GM19467 (cell line): ENCODE results near the gene TFF1.

ENCODE experiments used
- ATAC-seq: cut with Tn5 transposase; IDR thresholded peaks from one replicate; pipeline ENCODE4 v1.9.1; 2021; ENCODE audit warnings: mild to moderate bottlenecking, moderate library complexity; ENCODE audit not compliant: unreplicated experiment

TFF1 gene

DNA sequence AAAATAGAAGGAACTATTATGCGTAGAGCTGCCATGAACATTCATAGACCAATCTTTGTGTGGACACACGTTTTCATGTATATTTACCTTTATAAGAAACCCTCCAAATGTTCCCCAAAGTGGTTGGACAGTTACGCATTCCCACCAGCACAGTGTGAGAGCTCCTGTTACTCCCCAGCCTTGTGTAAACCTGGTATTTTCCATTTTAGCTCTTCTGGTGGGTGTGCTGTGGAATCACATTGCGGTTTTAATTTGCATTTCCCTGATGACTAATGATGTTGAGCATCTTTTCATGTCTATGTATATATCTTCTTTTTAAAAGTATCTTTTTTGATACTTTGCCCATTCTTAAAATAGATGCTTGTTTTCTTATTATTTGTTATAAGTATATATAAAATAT, 34.2 kb upstream of the TFF1 start:
- ATAC-seq: no peak

DNA sequence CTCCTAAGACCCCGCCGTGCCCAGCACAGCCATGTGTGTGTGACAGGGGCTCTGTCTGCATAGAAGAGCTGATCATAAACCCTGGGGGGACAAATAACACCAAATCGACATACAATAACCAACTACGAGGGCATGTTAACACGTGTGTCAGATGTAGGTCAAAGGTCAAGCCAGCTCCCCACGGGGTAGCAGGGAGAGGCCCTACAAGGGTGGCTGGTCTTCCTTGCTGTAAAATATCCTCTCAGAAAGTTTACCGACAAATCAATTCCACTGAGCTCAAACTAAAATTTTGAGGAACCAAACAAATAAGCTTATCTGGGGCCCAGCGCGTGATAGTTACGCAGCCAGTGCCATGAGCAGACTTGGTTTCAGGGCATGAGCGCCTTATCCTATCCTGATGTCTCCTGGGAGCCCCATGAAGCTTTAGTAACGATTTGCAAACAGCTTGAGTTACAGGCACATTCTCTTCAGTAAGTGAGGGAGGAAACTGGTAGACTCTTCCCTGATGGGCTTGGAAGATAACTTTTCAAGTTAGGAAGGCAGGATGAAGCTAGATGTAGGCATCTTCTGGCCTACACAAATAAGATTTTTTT, 32.2 kb upstream of the TFF1 start:
- no peak for ATAC-seq

DNA sequence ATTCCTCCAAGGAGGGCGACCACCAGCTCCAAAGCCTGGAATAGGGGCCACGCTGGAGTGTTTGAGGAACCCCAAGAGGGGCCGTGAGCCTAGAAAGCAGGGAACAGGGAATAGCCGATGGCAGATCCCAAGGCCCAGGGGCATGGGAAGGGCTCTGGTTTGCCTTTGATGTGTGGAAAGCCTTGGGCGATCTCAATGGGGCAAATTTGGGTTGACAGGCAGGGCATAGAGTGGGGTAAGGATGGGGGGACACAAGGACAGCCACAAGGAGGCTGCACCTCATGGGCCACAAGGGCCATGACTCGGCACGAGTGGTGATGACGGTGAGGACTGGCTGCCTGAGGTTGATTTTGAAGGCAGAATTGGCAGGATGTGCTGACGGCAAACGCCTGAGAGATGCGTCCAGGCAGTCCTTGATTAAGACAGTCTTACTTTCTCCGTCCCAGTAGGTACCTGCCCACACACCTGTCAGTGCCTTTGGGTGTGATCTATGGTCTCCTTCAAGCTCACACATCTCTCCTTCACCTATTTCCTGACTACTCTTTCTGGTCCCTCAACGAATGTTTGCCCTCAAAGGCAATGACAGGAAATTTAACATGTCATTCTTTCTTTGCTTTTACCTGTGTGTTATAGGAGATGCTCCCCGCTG, 31.5 kb upstream of the TFF1 start:
- no peak for ATAC-seq

DNA sequence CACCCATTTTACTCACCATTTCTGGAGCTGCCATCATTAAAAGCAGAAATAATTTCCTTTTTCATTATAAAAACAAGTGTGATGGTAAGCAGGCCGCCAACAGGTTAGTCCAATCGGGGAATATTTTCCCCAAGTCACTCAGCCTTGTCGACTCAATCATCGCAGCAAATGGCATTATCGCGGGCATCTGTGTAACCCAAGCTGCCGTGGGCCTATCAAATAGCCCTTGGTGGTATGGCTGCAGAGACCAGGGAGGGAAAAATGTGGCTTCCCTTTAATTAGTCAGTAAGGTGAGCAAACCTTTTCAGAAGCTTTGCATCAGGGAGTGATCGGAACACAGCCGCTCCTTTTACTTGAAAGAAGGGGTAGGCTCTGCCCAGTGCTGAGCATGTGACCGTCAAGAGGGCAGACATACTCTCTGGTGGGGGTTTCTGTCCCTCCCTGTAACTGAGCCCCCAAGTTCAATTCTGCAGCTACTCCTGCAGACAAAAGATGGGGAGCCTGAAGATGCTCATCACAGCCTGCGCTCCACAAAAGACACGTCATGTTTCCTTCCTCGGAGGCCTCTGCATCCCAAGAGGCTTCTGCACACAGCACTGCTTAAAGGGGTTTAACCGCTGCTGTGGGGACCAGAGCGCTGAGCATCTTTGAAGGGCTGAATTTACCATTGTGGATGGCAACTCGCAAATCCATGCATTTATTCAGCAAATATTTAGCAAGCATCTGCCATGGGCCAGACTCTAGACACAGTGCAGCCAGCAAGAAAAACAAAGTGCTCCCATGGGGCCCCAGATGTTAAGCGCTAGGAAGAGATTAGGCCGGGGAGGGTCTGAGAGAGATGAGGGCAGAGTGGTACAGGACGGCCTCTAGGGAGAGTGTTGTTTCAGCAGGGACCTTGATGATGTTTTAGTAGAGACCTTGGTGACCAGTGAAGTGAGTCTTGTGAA, 30.7 kb upstream of the TFF1 start:
- ATAC-seq: no peak

DNA sequence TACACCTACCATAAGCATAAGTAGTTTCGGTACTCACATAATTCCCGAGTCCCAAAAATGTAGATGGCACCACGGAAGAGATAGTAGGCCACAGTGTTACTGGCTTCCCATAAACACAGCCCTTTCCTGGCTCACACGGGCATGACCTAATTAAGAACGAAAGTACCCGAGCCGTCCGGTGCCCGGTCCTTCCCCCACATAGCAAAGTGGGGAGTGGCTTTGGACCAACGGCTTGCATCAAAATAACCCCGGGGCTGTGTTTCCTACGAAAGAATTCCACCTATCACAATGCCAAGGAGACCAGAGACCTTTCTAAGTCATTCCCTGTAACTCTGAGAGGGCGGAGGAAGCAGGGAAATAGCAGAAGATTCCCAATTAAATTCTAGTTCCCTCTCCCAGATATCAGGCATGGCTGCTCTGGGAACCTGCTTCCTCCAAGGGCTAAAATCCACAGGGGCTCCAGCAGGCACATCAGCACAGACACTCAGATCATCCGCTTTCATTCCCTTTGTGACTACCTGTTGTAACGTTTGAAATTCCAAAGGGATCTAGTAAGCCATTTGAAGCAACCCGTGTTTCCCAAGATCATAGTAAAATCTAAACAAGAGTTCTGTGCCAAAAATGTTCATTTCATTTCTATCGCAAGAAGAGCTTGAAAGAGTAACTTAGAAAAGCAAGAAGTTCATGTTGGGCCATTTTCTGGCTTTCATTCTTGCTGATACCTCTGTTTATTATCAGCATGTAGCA, 29.7 kb upstream of the TFF1 start, which contains the start of gene TMPRSS3:
TSS of gene TMPRSS3 (minus strand) at position 148 of the 747 bp plus-strand sequence. CDS start 635 bp downstream, outside the sequence.
- ATAC-seq: no peak

DNA sequence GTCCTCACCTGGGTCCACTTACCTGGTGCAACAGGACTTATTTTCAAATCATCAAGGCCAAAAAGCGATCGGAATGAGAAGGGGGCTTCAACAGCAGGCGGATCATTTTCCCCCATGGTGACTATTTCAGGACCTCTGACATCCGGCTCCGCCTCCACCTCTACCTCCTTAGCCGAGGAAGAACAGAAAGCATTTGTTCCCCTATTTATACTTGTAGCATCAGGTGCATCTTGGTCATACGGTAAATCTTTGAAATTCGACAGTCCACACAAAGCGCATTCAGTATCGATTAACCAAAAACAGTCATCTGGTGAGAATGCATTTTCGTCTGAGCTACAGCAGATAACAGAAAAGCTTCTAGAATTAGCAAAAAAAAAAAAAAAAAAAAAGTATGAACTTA, 29.0 kb upstream of the TFF1 start:
- no peak for ATAC-seq

DNA sequence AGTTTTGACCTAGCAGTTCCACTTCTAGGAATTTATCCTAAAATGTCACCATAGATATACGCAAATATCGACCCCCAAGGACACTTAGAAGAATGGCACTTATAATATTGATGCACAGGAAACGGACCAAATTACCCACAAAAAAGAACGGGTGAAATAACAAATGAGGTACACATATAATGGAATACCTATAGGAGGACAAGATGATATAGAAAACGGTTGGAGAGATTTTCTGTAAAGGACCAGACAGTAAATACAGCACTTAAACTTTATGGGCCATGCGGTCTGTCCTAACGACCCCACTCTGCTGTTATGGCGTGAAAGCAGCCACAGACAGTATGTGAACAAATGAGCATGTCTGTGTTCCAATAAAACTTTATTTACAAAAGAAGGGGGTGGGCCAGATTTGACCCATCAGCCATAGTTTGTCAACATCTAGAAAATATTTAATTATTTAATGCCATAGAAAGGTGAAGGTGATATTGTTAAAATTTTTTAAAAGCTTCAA, 27.2 kb upstream of the TFF1 start:
- no peak for ATAC-seq

DNA sequence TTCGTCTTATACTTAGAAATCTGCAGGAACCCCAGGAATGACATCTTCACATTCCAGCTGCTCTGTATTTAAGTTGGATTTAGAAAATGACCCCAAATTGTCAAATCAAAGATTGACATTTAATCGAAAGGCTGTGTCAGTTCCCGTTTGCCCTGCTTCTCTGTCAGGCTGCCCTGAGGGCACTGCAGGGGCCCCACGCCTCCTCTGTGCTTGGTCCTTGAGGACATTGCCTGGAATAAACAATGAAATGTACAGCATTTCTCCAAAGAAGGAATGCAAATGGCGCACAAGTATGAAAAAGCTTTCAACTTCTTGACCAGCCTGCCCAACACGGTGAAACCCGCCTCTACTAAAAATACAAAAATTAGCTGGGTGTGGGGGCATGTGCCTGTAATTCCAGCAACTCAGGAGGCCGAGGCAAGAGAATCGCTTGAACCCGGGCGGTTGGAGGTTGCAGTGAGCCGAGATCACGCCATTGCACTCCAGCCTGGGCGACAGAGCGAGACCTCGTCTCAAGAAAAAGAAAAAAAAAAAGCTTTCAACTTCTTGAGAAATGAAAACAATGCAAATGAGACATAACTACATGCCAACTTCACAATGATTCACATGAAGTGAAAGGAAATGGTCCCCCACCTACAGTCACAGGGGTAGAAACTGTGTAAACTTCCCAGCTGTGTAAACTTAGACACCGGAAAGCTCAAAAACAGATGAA, 26.6 kb upstream of the TFF1 start:
- ATAC-seq: no peak

DNA sequence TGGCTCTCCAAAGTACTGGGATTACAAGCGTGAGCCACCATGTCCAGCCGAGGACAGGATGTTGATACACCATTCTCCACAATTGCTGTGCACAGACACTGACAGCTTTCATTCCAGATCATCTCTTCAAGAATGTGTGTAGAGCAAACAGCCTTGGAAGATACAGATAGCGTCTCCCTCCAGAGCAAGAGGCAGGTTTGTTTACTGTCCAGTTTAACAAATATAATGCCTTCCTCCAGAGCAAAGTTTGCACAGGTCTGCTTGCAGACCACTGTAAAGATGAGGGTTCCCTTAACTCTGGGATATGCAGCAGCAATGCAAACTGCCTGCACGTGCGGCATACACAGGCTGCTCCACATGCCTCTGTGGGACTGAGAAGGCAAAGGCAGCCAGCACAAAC, 25.0 kb upstream of the TFF1 start:
- ATAC-seq: no peak

DNA sequence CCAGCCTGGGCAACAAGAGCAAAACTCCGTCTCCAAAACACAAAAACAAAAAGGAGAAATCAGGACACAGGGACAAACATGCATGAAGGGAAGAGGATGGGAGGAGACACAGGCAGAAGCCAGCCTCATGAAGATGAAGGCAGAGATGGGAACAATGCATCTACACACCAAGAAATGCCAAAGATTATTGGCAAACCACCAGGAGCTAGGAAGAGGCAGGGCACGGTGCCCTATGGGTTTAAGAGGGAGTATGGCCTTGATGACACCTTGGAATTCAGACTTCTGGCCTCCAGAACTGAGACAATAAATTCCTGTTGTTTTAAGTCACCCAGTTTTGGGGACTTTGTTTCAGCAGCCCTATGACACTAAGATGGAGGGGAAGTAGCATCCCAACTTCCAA, 24.4 kb upstream of the TFF1 start:
- no peak for ATAC-seq

DNA sequence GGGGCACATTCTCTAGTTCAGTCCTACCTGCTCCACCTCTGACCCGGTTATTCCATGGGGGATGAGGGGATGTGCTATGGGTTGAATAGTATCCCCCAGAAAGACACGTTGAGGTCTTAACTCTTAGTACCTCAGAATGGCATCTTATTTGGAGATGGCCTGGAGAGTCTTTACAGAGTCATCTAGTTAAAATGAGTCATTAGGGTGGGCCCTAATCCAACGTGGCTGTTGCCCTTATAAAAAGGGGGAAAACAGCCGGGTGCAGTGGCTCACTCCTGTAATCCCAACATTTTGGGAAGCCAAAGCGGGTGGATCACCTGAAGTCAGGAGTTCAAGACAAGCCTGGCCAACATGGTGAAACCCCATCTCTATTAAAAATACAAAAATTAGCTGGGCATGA, 23.9 kb upstream of the TFF1 start:
- ATAC-seq: no peak

DNA sequence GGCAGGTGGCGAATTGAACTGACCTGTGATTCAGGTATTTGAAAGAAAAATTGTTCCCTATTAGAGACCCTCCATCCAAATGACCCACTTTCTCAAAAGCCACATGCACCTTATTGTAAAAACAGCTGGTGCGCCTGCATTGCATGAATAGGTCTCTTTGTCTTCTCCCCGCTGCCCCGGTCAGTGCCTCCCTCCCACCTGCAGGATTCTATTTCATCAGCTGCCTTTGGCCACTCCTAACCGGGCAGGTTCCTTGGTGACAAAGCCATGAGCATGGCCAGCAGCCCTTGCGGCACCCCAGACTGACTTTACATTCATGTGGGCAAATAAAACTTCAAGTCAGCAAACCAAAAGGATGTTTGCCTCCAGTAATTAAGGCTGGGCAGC, 23.1 kb upstream of the TFF1 start:
- no peak for ATAC-seq

DNA sequence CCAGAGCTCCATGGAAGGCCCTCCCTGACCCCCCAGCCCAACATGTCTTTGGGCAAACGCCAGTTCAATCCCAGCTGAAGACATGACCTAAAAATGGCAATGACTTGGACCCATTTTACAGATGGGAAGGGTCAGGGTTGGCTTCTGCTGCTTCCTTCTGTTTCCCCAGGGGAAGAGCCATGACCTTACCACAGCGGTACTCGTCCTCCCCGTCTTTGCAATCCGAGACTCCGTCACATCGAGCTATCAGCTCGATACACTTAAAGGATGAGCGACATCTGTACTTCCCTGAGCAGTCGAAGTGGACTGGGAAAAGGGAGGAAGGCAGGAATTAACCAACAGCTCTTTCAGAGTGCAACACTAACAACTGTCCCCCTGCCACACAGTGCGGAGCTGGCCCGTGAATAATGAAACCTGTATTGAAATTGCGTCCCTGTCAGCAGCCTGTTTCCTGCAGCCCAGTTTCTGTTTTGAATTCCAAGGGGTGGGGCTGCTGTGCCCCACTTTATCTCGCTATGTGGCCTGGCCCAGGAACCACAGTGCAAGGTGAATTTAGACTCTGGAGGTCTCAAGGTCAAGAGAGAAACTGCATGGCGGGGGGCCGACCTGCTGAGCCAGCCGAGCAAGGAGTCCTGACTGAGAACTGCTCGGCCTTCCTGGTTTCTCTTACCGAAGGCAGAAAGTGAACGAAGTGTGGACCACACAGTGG, 22.6 kb upstream of the TFF1 start:
- ATAC-seq: no peak

DNA sequence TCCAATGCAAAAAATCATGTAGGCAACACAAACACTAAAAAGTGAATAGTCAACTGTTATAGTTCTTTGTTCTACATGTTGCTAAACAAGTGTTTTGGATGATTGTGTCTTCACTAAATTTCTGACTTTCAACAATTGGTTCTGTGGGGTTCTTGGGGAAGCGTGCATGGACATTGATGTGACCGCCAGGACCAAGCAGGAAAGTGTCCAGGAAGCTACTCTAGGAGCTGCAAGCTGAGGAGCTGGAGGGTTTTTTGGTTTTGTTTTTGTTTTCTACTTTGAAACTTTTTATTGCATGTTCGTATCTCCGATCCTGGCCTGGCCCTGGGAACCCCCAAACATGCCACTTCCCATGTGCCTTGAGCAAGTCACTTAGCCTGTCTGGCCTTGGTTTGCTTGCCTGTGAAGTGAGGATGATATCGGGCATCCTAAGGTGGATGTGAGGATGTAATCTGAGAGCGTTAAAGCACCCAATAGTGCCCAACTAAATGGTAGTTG, 21.6 kb upstream of the TFF1 start:
- ATAC-seq: no peak

DNA sequence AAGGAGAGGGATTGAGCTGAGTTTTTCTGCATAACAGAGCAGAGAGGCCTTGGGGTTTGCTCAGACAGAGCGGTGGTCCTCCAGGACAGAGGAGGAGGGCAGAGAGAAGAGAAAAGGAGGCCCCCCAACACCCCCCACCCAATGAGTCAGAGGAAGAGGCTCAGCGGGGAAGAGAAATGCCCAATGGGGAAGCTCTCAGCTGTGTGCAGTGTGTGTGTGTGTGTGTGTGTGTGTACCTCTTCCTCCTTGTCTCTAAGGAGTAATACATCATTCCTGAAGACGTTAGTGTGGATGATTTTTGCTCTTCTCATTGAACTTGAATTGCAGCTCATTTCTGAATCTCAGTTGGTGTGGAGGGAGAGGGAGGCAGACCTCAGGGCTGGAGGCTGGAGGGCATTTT, 20.8 kb upstream of the TFF1 start:
- ATAC-seq: no peak

DNA sequence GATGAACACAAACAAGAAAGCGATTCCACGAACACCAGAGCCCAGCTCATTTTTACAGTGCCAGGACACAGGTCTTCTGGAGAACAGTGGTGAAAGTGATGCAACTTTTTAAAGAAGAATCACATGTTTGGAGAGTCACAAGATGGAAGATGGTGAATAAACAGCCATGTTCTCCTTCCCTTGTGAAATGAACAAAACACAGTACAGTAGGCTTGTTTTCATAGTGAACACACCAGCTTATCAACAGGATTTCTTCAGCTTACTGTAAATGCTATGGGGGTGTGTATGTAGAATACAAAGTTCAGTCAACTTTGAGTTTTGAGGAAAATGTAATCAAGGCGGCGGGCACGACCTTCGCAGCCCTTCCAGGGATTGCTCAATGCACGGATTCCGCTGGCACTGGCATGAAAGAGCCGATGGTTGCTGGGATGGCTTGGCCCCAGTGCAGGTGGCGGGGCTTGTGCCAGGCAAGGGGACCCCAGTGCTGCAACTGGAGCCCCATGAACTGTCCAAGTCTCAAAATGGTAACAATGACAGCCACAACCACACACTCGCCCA, 19.8 kb upstream of the TFF1 start:
- ATAC-seq: no peak

DNA sequence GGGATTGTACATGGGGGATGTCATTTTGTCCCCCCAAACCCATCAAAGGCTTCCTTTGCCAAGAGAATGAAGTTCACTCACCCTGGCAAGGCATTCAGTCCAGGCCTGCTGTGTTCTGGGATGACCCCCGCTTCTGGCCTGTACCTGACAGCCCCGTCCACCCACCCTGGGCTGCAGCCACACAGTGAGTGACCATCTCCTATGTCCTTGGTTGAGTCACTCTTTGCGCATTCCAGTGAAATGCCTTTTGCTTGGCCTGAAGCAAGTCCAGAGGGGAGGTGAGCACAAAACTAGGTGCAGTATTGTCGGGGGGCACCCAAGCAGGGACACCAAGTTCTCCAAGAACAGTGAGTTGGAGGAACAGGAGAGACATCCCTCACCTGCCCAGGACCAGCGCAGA, 19.3 kb upstream of the TFF1 start:
- no peak for ATAC-seq

DNA sequence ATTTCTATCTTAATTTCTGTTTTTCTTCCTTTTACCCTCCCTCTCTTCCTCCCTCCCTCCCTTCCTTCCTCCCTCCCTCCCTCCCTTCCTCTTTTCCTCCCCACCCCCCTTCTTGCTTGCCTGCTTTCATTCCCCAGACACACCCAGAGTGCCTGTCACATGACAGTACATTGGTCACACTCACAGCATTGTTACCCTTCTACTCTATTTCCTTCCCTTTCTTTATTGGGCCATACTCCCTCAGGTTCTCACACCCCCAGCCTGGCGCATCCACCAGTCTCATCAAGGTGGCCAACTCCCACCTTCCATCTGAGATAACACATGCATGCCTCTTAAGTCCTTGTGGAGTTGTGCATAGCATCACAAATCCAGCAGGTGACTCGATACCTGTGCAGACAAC, 18.7 kb upstream of the TFF1 start:
- ATAC-seq: no peak
